ENCODE results near the gene SLAMF1. TPM values are rescaled to one million over a fixed set of nuclear protein-coding genes. Genes with fewer than 3 reads are reported as not detected.
"Not testable (repeated sequence)": the region's sequence is repeated elsewhere in the genome, so short reads cannot be mapped to it uniquely, and the experiment has no call there.

SLAMF1 gene
- total RNA-seq, 1 donor from 2014 or later, result 0.27 TPM

GRCh38 chr1:160579216-160579701, 67.6 kb downstream of the SLAMF1 start, which contains the start of gene CD84:
CD84 (minus strand) TSS chr1:160579496; CDS start chr1:160579437, 59 bp downstream.
- DNase-seq (no peak), ATAC-seq (ENCODE audit: poor library complexity) (peak; percentile 43)
- intact Hi-C loops (cut with DNase I), result no loop called here

GRCh38 chr1:160578525-160579191, 68.2 kb downstream of the SLAMF1 start:
- intact Hi-C loops (cut with DNase I), result no loop called here
- ATAC-seq (ENCODE audit: poor library complexity), result no peak
- DNase-seq, result no peak

- intact Hi-C loops (cut with DNase I), result no loop called here
- DNase-seq, result no peak
- no peak for ATAC-seq (ENCODE audit: poor library complexity)
Observed at GRCh38 chr1:160578175-160578524, 68.7 kb downstream of the SLAMF1 start.

GRCh38 chr1:160577671-160578070, 69.2 kb downstream of the SLAMF1 start:
- ATAC-seq (ENCODE audit: poor library complexity) (no peak), DNase-seq (no peak)
- intact Hi-C loops (cut with DNase I), result no loop called here

DNA sequence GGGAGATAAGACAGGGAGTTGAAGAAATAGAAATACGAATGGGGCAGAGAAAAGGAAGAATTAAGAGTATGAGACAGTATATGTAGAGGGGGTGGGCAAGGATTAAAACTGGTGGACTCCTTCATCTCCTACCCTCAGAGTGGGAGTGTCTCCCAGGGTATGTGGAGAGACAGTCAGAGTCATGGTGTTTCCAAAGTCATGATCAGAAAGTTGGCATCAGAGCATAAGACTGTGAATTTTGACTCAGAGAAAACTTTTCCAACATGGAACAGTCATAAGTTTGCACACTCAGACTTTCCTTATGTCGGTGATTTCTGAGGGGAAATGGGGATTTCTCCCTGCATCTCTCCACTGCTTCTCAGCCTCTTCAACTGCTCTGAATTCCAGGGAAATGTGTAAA, 70.0 kb downstream of the SLAMF1 start:
- intact Hi-C loops (cut with DNase I), result no loop called here
- DNase-seq, result no peak
- ATAC-seq (ENCODE audit: poor library complexity), result no peak

- intact Hi-C loops (cut with DNase I), result no loop called here
- ATAC-seq (ENCODE audit: poor library complexity) (no peak), DNase-seq (no peak)
Observed at GRCh38 chr1:160576390-160576789, 70.5 kb downstream of the SLAMF1 start.

DNA sequence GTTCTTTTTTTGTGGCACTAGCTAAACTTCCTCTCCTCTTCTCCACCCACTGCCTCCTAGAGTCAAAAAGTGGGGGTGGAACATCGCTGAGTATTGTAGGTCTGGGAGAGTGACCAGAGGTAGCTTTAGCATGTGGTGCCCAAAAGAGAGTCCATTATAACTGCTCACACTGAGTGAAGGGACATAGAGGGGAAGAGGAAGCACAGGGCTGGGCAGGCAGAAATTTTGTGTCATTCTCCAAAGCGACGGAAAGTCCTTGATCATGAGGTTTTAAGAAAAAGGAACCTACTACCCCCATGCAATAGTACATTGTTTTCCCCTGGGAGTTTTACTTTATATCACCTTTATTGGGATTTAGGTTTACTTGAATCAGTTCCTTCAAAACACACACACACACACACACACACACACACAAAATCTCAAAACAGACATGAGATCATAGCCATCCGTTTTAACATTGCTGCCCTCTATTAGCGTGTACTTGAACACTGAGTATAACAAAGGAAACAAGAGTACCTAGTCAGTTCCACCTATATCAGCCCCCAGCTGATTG, 71.7 kb downstream of the SLAMF1 start:
- intact Hi-C loops (cut with DNase I), result no loop called here
- ATAC-seq (ENCODE audit: poor library complexity), result peak; percentile 66
- no peak for DNase-seq

GRCh38 chr1:160570840-160571239, 76.0 kb downstream of the SLAMF1 start:
- ATAC-seq (ENCODE audit: poor library complexity), result no peak
- intact Hi-C loops (cut with DNase I), result no loop called here
- DNase-seq, result no peak

- ATAC-seq (ENCODE audit: poor library complexity) (no peak), DNase-seq (no peak)
Observed at GRCh38 chr1:160569806-160570205, 77.0 kb downstream of the SLAMF1 start.

GRCh38 chr1:160567858-160568682, 78.8 kb downstream of the SLAMF1 start:
- DNase-seq (no peak), ATAC-seq (ENCODE audit: poor library complexity) (no peak)
- intact Hi-C loops (cut with DNase I), result no loop called here

More at GRCh38 chr1:160569806-160570205, 77.0 kb downstream of the SLAMF1 start:
- intact Hi-C loops (cut with DNase I), result no loop called here

GRCh38 chr1:160567341-160567740, 79.5 kb downstream of the SLAMF1 start:
- intact Hi-C loops (cut with DNase I), result no loop called here
- DNase-seq (no peak), ATAC-seq (ENCODE audit: poor library complexity) (no peak)

DNA sequence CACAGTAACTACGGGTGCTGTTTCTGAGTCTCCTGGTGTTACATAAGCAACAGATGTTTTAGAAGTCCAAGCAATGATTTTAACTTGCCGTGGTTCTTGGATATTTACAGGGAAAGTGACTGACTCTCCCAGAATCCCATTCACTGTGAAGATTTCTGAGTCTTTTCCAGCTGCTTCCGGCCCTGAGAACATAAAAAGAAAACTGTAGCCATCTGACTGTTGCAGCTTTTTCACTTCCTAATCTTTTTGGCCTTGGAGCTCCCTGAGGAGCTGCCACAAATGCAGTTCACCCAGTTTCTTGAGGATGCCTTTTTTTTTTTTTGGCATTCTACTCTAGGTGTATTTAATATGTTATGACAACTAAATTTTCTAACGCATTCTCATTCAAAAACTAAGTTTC, 81.3 kb downstream of the SLAMF1 start:
- no peak for DNase-seq
- ATAC-seq (ENCODE audit: poor library complexity), result no peak
- intact Hi-C loops (cut with DNase I), result no loop called here

GRCh38 chr1:160563230-160563629, 83.6 kb downstream of the SLAMF1 start:
- DNase-seq; intact Hi-C loops (cut with DNase I); ATAC-seq (ENCODE audit: poor library complexity): not testable (repeated sequence)

- intact Hi-C loops (cut with DNase I); ATAC-seq (ENCODE audit: poor library complexity); DNase-seq: not testable (repeated sequence)
Observed at GRCh38 chr1:160562745-160563144, 84.1 kb downstream of the SLAMF1 start.

- ATAC-seq (ENCODE audit: poor library complexity), result no peak
- intact Hi-C loops (cut with DNase I), result no loop called here
- no peak for DNase-seq
Observed at GRCh38 chr1:160560806-160561205, 86.0 kb downstream of the SLAMF1 start.

- ATAC-seq (ENCODE audit: poor library complexity) (no peak), DNase-seq (no peak)
- intact Hi-C loops (cut with DNase I), result no loop called here
Observed at GRCh38 chr1:160560045-160560705, 86.7 kb downstream of the SLAMF1 start.

- intact Hi-C loops (cut with DNase I); ATAC-seq (ENCODE audit: poor library complexity); DNase-seq: not testable (repeated sequence)
Observed at GRCh38 chr1:160559437-160559836, 87.4 kb downstream of the SLAMF1 start.

DNA sequence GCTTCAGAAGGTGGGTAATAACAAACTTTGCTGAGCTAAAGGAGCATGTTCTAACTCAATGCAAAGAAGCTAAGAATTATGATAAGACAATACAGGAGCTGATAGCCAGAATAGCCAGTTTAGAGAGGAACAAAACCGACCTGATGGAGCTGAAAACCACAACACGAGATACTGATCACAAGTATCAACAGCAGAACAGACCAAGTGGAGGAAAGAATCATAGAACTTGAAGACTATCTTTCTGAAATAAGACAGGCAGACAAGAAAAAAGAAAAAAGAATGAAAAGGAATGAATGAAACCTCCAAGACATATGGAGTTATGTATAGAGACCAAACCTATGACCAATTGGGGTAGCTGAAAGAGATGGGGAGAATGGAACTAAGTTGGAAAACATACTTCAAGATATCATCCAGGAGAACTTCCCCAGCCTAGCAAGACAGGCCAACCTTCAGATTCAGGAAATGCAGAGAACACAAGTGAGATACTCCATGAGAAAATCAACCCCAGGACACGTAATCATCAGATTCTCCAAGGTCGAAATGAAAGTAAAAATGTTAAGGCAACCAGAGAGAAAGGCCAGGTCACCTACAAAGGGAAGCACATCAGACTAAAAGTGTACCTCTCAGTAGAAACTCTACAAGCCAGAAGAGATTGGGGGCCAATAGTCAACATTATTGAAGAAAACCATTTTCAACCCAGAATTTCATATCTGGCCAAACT, 88.0 kb downstream of the SLAMF1 start:
- intact Hi-C loops (cut with DNase I), result no loop called here
- ATAC-seq (ENCODE audit: poor library complexity), result no peak
- DNase-seq, result no peak
